Inflammatory macrophage treated with lipopolysaccharide for 1 hour (primary cell): ENCODE measurements around the gene STX1B.
A peak's percentile ranks its signal among the peaks of the same experiment; 100 is the strongest.
"Not testable (repeated sequence)": the region's sequence is repeated elsewhere in the genome, so short reads cannot be mapped to it uniquely, and the experiment has no call there.

Experiments used
- DNase-seq, 2 donors: peaks; one replicate each; pipeline ENCODE4 v3.0.0-alpha.2; 2020 to 2022

Gene STX1B

GRCh38 chr16:31010585-31011325 lies at the start of gene STX1B:
STX1B (minus strand) TSS chr16:31010638; CDS start chr16:31010396, 242 bp downstream.
- DNase-seq = no peak

GRCh38 chr16:31055613-31056012 lies 45.2 kb upstream of the STX1B start:
- DNase-seq = no peak

GRCh38 chr16:31052114-31052513 lies 41.7 kb upstream of the STX1B start:
- DNase-seq = peak; percentile 85 to 91

- no peak for DNase-seq
These were observed 40.0 kb upstream of the STX1B start for GRCh38 chr16:31050280-31051030.

GRCh38 chr16:31043898-31044481 lies 33.6 kb upstream of the STX1B start:
- DNase-seq = no peak

GRCh38 chr16:31043352-31043751 lies 32.9 kb upstream of the STX1B start:
- no peak for DNase-seq

- no peak for DNase-seq
These were observed 32.4 kb upstream of the STX1B start for GRCh38 chr16:31042866-31043265.

- DNase-seq = no peak
These were observed 28.6 kb upstream of the STX1B start for GRCh38 chr16:31038993-31039392.

- DNase-seq = peak; percentile 37 to 58
These were observed 26.3 kb upstream of the STX1B start for GRCh38 chr16:31036691-31037090.

- peak; percentile 81 to 89 for DNase-seq
These were observed 23.5 kb upstream of the STX1B start for GRCh38 chr16:31033709-31034492.

- peak; percentile 99 to 100 for DNase-seq
These were observed 22.6 kb upstream of the STX1B start, which contains the start of gene STX4 for GRCh38 chr16:31032736-31033708. STX4 (plus strand) TSS chr16:31033558; CDS start chr16:31033806, 248 bp downstream.

GRCh38 chr16:31031276-31031675 lies 20.8 kb upstream of the STX1B start:
- DNase-seq = peak in 1 of 2 donors; percentile 45

- DNase-seq = no peak
These were observed 18.8 kb upstream of the STX1B start for GRCh38 chr16:31029272-31029671.

GRCh38 chr16:31025339-31025738 lies 14.9 kb upstream of the STX1B start:
- peak; percentile 84 to 92 for DNase-seq

- DNase-seq = no peak
These were observed 13.3 kb upstream of the STX1B start for GRCh38 chr16:31023627-31024226.

- DNase-seq = no peak
These were observed 12.8 kb upstream of the STX1B start for GRCh38 chr16:31023252-31023602.

GRCh38 chr16:31022544-31023251 lies 12.3 kb upstream of the STX1B start:
- DNase-seq = peak; percentile 48 to 59

- peak; percentile 44 to 51 for DNase-seq
These were observed 10.1 kb upstream of the STX1B start for GRCh38 chr16:31020536-31020935.

GRCh38 chr16:31017756-31018155 lies 7.3 kb upstream of the STX1B start:
- DNase-seq = not testable (repeated sequence)

GRCh38 chr16:31016018-31016417 lies 5.6 kb upstream of the STX1B start:
- DNase-seq = no peak

- DNase-seq = not testable (repeated sequence)
These were observed 2.9 kb upstream of the STX1B start for GRCh38 chr16:31013292-31013691.
